ENCODE data around the gene CATSPERE. TPM values are rescaled to one million over a fixed set of nuclear protein-coding genes. Genes with fewer than 3 reads are reported as not detected.
"Not testable (repeated sequence)": the region's sequence is repeated elsewhere in the genome, so short reads cannot be mapped to it uniquely, and the experiment has no call there.

CATSPERE gene
- total RNA-seq, 5 donors from 2014 or later (not counting 1 experiment from before 2014, with no cell fraction given): 0.79 to 1.5 (median 1.3) TPM

DNA sequence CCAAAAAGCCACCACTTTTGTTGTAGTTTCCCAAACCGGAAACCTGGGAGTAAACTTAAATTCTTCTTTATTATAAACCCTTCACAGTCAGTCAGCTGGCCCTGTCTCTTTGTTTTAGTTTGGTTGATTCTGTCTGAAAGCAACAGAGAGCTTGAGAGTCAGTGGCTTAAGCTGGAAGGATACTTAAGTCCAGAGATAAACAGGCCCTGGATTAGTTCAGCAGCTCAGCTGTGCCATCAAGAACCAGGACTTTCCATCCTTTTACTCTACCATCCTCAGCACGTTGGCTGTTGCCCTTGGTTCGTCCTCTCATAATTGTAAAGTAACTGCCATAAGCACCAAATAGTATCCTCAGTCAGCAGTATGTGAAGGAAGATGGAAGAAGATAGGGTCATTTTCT is 196.3 kb downstream of the CATSPERE start:
- H3K27ac ChIP-seq (ENCODE audit: low read length): no peak overlapping the region
- no CpG with 5 or more reads among the region's 3 CpGs for WGBS (ENCODE audit: insufficient coverage)
- peaks cover 37% of the 10 kb centered on the region for H3K36me3 Mint-ChIP-seq
- H3K4me1 ChIP-seq (ENCODE audit: control insufficient read depth in 1 of 2, extremely low read depth in 1 of 2, insufficient read depth in 2 of 2, low read length in 2 of 2): peaks cover 11 to 16% of the 10 kb centered on the region in 2 experiments
- H3K27ac Mint-ChIP-seq: no peak overlapping the region
- no peak overlapping the region for H3K4me3 ChIP-seq (ENCODE audit: control insufficient read depth in 1 of 2, extremely low read depth in 1 of 2, low read length in 1 of 2)
- H3K4me1 Mint-ChIP-seq: peaks cover 25 to 34% (median 32%) of the 10 kb centered on the region in 3 donors
- no peak overlapping the region for H3K4me3 Mint-ChIP-seq
- H3K9me3 ChIP-seq: no peaks in the 10 kb centered on the region
- DNase-seq (no peak), ATAC-seq (replicated peaks in 1 of 4) (no peak)
- ChIA-PET POLR2A (no interaction called here), CTCF (no interaction called here)
- H3K27me3 ChIP-seq (replicated peaks in 1 of 2; ENCODE audit: control insufficient read depth in 2 of 2, extremely low read depth in 1 of 2, insufficient read depth in 2 of 2, low read length in 1 of 2): no peaks in the 10 kb centered on the region
- no peaks in the 10 kb centered on the region for H3K9me3 Mint-ChIP-seq
- peaks cover 0 to 14% of the 10 kb centered on the region in 2 donors for H3K36me3 ChIP-seq (ENCODE audit: control insufficient read depth in 2 of 2, extremely low read depth in 1 of 2, insufficient read depth in 1 of 2, low read length in 1 of 2)
- no peaks in the 10 kb centered on the region for H3K27me3 Mint-ChIP-seq

DNA sequence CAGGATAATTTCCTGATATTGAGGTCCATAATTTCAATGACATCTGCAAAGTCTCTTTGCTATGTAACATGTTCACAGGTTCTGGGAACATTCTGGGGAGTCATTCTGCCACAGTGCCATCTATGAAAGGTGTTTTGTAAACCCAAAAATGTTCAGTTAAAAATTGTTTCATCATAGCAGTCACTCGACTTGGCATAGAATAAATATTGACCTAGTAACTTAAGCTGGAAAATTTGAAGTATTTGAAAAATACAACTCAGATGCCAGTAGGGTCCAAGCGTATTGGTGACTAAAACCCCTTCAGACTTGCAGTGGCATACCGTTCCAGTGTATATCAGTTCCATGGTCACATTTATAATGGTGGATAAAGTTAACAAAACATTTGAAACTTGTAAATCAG is 198.6 kb downstream of the CATSPERE start:
- Mint-ChIP-seq H3K4me1 (peaks cover 32 to 44% (median 42%) of the 10 kb centered on the region in 3 donors), H3K27me3 (no peaks in the 10 kb centered on the region), H3K36me3 (peaks cover 41% of the 10 kb centered on the region), H3K9me3 (no peaks in the 10 kb centered on the region), H3K27ac (no peak overlapping the region), H3K4me3 (no peak overlapping the region)
- Histone ChIP-seq H3K9me3 (no peaks in the 10 kb centered on the region), H3K27me3 (replicated peaks in 1 of 2; ENCODE audit: control insufficient read depth in 2 of 2, extremely low read depth in 1 of 2, insufficient read depth in 2 of 2, low read length in 1 of 2) (no peaks in the 10 kb centered on the region), H3K36me3 (ENCODE audit: control insufficient read depth in 2 of 2, extremely low read depth in 1 of 2, insufficient read depth in 1 of 2, low read length in 1 of 2) (peaks cover 0 to 14% of the 10 kb centered on the region in 2 donors), H3K27ac (ENCODE audit: low read length) (no peak overlapping the region), H3K4me3 (ENCODE audit: control insufficient read depth in 1 of 2, extremely low read depth in 1 of 2, low read length in 1 of 2) (no peak overlapping the region), H3K4me1 (ENCODE audit: control insufficient read depth in 1 of 2, extremely low read depth in 1 of 2, insufficient read depth in 2 of 2, low read length in 2 of 2) (peaks cover 0 to 8% of the 10 kb centered on the region in 2 experiments)
- ChIA-PET POLR2A (no interaction called here), CTCF (interaction anchor here in 1 of 2 donors (0.6 kb wide), 1 partner anchor 1984 kb away, joined by 3 read pairs; no protein-coding TSS in a partner anchor)
- ATAC-seq (replicated peaks in 1 of 4) (no peak), DNase-seq (no peak)
- WGBS (ENCODE audit: insufficient coverage): no CpG with 5 or more reads among the region's 3 CpGs

DNA sequence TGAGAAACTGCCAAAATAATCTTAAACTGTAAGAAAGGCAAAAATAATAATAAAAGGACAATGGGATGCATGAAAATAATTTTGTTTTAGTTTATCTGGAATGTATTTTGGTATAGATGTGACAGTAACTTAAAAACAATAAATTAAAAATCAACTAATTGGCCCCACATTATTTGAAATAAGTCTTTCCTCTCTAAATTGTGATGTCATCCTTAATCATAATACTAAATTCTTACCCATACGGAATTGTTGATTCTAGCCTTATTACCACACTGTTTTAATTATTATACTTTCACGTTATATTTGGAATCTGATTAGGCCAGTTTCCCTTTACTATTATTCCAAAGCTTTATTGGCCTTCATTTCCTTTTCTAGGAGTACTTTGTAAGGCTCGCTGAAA is 199.5 kb downstream of the CATSPERE start:
- CTCF ChIA-PET: no interaction called here
- peaks cover 41% of the 10 kb centered on the region for H3K36me3 Mint-ChIP-seq
- H3K9me3 Mint-ChIP-seq: no peaks in the 10 kb centered on the region
- Histone ChIP-seq H3K4me3 (ENCODE audit: control insufficient read depth in 1 of 2, extremely low read depth in 1 of 2, low read length in 1 of 2) (no peak overlapping the region), H3K4me1 (ENCODE audit: control insufficient read depth in 1 of 2, extremely low read depth in 1 of 2, insufficient read depth in 2 of 2, low read length in 2 of 2) (peaks cover 0 to 1% of the 10 kb centered on the region in 2 experiments), H3K27me3 (replicated peaks in 1 of 2; ENCODE audit: control insufficient read depth in 2 of 2, extremely low read depth in 1 of 2, insufficient read depth in 2 of 2, low read length in 1 of 2) (no peaks in the 10 kb centered on the region), H3K36me3 (ENCODE audit: control insufficient read depth in 2 of 2, extremely low read depth in 1 of 2, insufficient read depth in 1 of 2, low read length in 1 of 2) (peaks cover 0 to 14% of the 10 kb centered on the region in 2 donors), H3K27ac (ENCODE audit: low read length) (no peak overlapping the region), H3K9me3 (no peaks in the 10 kb centered on the region)
- H3K27me3 Mint-ChIP-seq: no peaks in the 10 kb centered on the region
- ATAC-seq (replicated peaks in 1 of 4) (no peak), DNase-seq (no peak)
- POLR2A ChIA-PET: no interaction called here
- H3K4me1 Mint-ChIP-seq: peaks cover 32 to 44% (median 42%) of the 10 kb centered on the region in 3 donors
- H3K4me3 Mint-ChIP-seq: no peak overlapping the region
- H3K27ac Mint-ChIP-seq: no peak overlapping the region
- WGBS (ENCODE audit: insufficient coverage): no CpG with 5 or more reads among the region's 3 CpGs

DNA sequence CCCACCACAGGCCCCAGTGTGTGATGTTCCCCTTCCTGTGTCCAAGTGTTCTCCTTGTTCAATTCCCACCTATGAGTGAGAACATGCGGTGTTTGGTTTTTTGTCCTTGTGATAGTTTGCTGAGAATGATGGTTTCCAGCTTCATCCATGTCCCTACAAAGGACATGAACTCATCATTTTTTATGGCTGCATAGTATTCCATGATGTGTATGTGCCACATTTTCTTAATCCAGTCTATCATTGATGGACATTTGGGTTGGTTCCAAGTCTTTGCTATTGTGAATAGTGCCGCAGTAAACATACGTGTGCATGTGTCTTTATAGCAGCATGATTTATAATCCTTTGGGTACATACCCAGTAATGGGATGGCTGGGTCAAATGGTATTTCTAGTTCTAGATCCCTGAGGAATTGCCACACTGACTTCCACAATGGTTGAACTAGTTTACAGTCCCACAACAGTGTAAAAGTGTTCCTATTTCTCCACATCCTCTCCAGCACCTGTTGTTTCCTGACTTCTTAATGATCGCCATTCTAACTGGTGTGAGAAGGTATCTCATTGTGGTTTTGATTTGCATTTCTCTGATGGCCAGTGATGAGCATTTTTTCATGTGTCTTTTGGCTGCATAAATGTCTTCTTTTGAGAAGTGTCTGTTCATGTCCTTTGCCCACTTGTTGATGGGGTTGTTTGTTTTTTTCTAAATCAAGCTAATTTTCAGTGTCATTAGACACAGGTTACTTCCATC is 200.7 kb downstream of the CATSPERE start:
- POLR2A ChIA-PET; ATAC-seq (replicated peaks in 1 of 4); H3K4me3 ChIP-seq (ENCODE audit: control insufficient read depth in 1 of 2, extremely low read depth in 1 of 2, low read length in 1 of 2); H3K4me1 ChIP-seq (ENCODE audit: control insufficient read depth in 1 of 2, extremely low read depth in 1 of 2, insufficient read depth in 2 of 2, low read length in 2 of 2); H3K27me3 ChIP-seq (replicated peaks in 1 of 2; ENCODE audit: control insufficient read depth in 2 of 2, extremely low read depth in 1 of 2, insufficient read depth in 2 of 2, low read length in 1 of 2); H3K4me3 Mint-ChIP-seq; H3K9me3 Mint-ChIP-seq; H3K9me3 ChIP-seq; CTCF ChIA-PET; H3K27ac Mint-ChIP-seq; H3K27me3 Mint-ChIP-seq; H3K27ac ChIP-seq (ENCODE audit: low read length); DNase-seq: not testable (repeated sequence)
- peaks cover 31 to 43% (median 41%) of the 10 kb centered on the region in 3 donors for H3K4me1 Mint-ChIP-seq
- H3K36me3 Mint-ChIP-seq: peaks cover 41% of the 10 kb centered on the region
- H3K36me3 ChIP-seq (ENCODE audit: control insufficient read depth in 2 of 2, extremely low read depth in 1 of 2, insufficient read depth in 1 of 2, low read length in 1 of 2): peaks cover 0 to 14% of the 10 kb centered on the region in 2 donors
- WGBS (ENCODE audit: insufficient coverage): no CpG with 5 or more reads among the region's 4 CpGs

DNA sequence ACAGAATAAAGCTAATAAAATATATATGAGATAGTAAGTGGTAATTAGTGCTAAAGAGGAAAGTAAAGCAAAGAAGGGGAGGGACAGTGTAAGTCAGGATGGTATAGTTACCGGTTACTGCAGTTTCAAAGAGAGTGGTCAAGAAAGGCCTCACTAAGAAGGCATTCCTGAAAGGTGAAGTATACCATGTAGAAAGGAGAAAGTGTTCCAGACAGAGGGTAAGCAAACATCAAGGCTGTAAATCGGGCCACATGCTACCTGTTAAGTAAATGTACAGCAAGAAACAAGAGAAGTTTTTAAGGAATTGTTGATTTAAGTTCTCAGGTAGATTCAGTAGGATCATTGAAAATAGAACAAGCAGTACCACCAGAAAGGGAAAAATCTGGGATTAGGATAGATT is 201.5 kb downstream of the CATSPERE start:
- CTCF ChIA-PET: no interaction called here
- WGBS (ENCODE audit: insufficient coverage): 100% methylated on average over 1 of the region's 2 CpGs
- no peaks in the 10 kb centered on the region for H3K27me3 ChIP-seq (replicated peaks in 1 of 2; ENCODE audit: control insufficient read depth in 2 of 2, extremely low read depth in 1 of 2, insufficient read depth in 2 of 2, low read length in 1 of 2)

DNA sequence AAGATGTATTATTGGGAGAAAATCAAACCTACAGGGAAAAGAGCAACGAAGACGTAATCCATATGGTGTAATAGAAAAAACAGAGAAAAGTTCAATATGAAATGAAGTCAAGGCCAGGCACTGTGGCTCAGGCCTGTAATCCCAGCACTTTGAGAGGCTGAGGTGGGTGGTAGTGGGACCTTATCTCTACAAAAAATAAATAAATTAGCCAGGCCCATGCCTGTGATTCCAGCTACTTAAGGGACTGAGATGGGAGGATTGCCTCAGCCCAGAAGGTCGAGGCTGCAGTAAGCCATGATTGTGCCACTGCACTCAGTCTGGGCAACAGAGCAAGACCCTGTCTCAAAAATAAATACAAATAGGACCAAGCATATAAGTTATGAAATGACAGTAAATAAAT is 203.3 kb downstream of the CATSPERE start:
- WGBS (ENCODE audit: insufficient coverage): no CpG with 5 or more reads among the region's 3 CpGs
- ATAC-seq (replicated peaks in 1 of 4) (no peak), DNase-seq (no peak)
- Histone ChIP-seq H3K27me3 (replicated peaks in 1 of 2; ENCODE audit: control insufficient read depth in 2 of 2, extremely low read depth in 1 of 2, insufficient read depth in 2 of 2, low read length in 1 of 2) (no peaks in the 10 kb centered on the region), H3K9me3 (no peaks in the 10 kb centered on the region), H3K4me3 (ENCODE audit: control insufficient read depth in 1 of 2, extremely low read depth in 1 of 2, low read length in 1 of 2) (no peak overlapping the region), H3K36me3 (ENCODE audit: control insufficient read depth in 2 of 2, extremely low read depth in 1 of 2, insufficient read depth in 1 of 2, low read length in 1 of 2) (peaks cover 0 to 5% of the 10 kb centered on the region in 2 donors), H3K4me1 (ENCODE audit: control insufficient read depth in 1 of 2, extremely low read depth in 1 of 2, insufficient read depth in 2 of 2, low read length in 2 of 2) (no peaks in the 10 kb centered on the region), H3K27ac (ENCODE audit: low read length) (no peak overlapping the region)
- no peak overlapping the region for H3K4me3 Mint-ChIP-seq
- H3K9me3 Mint-ChIP-seq: no peaks in the 10 kb centered on the region
- peaks cover 24% of the 10 kb centered on the region for H3K36me3 Mint-ChIP-seq
- POLR2A ChIA-PET: no interaction called here
- CTCF ChIA-PET: no interaction called here
- H3K27me3 Mint-ChIP-seq: no peaks in the 10 kb centered on the region
- peaks cover 17 to 32% (median 25%) of the 10 kb centered on the region in 3 donors for H3K4me1 Mint-ChIP-seq
- no peak overlapping the region for H3K27ac Mint-ChIP-seq

More for the DNA sequence above, 201.5 kb downstream of the CATSPERE start:
- no peak overlapping the region for H3K4me3 ChIP-seq (ENCODE audit: control insufficient read depth in 1 of 2, extremely low read depth in 1 of 2, low read length in 1 of 2)
- DNase-seq: no peak
- no peaks in the 10 kb centered on the region for H3K27me3 Mint-ChIP-seq
- no peak overlapping the region for H3K27ac Mint-ChIP-seq
- peaks cover 0 to 8% of the 10 kb centered on the region in 2 donors for H3K36me3 ChIP-seq (ENCODE audit: control insufficient read depth in 2 of 2, extremely low read depth in 1 of 2, insufficient read depth in 1 of 2, low read length in 1 of 2)
- POLR2A ChIA-PET: no interaction called here
- no peak overlapping the region for H3K4me3 Mint-ChIP-seq
- H3K4me1 ChIP-seq (ENCODE audit: control insufficient read depth in 1 of 2, extremely low read depth in 1 of 2, insufficient read depth in 2 of 2, low read length in 2 of 2): no peaks in the 10 kb centered on the region
- no peak overlapping the region for H3K27ac ChIP-seq (ENCODE audit: low read length)
- H3K4me1 Mint-ChIP-seq: peaks cover 31 to 37% (median 33%) of the 10 kb centered on the region in 3 donors
- no peak for ATAC-seq (replicated peaks in 1 of 4)
- no peaks in the 10 kb centered on the region for H3K9me3 Mint-ChIP-seq
- H3K36me3 Mint-ChIP-seq: peaks cover 35% of the 10 kb centered on the region
- H3K9me3 ChIP-seq: no peaks in the 10 kb centered on the region

All from T-cell (primary cell).